Measurements from ENCODE around the gene KCNN4. TPM values are rescaled to one million over a fixed set of nuclear protein-coding genes. Genes with fewer than 3 reads are reported as not detected.
"Not testable (repeated sequence)": the region's sequence is repeated elsewhere in the genome, so short reads cannot be mapped to it uniquely, and the experiment has no call there.

Gene KCNN4
- total RNA-seq, 2 experiments from 2014 or later = 31.3 to 40.0 TPM

- intact Hi-C loops (cut with micrococcal nuclease; ENCODE audit: unreplicated experiment) = no loop called here
- BruUV-seq (replicated peaks) = no TSS peak
- no peak overlapping the region for H2AFZ ChIP-seq (ENCODE audit: low read length)
Observed at GRCh38 chr19:43820884-43821215, 40.1 kb upstream of the KCNN4 start.

GRCh38 chr19:43820098-43820883 lies 39.5 kb upstream of the KCNN4 start:
- H4K20me1 ChIP-seq (ENCODE audit: insufficient read depth, low read length) = no peaks in the 10 kb centered on the region
- ChIA-PET CTCF (ENCODE audit: unreplicated experiment) (no interaction called here), POLR2A (interaction anchor here (0.6 kb wide), 1 partner anchor 392 kb away, joined by 3 read pairs; the partner anchor contains the start of gene ZNF227)
- no peaks in the 10 kb centered on the region for H3K9me2 ChIP-seq (ENCODE audit: insufficient read depth, low read length)
- intact Hi-C loops (cut with micrococcal nuclease; ENCODE audit: unreplicated experiment) = no loop called here
- DNase-seq (ENCODE audit: low spot score) = no peak
- H3K36me3 ChIP-seq (ENCODE audit: insufficient read depth, low read length) = no peaks in the 10 kb centered on the region
- no peak overlapping the region for H3K4me2 ChIP-seq (ENCODE audit: low read length)
- TF ChIP-seq EZH2phosphoT487 (IDR thresholded peaks at IDR 0.05; ENCODE audit: borderline replicate concordance, low read depth, low read length) = no peak
- no peak for TF ChIP-seq CTCF (conservative IDR thresholded peaks at IDR 0.05; ENCODE audit: low read length)
- no peaks in the 10 kb centered on the region for H3K79me2 ChIP-seq (ENCODE audit: insufficient read depth, low read depth, low read length)
- H3K4me3 ChIP-seq (ENCODE audit: low read depth, low read length, poor library complexity, severe bottlenecking) = no peak overlapping the region
- H3K9me3 ChIP-seq (ENCODE audit: low read length) = no peaks in the 10 kb centered on the region
- no peaks in the 10 kb centered on the region for H3K4me1 ChIP-seq (ENCODE audit: insufficient read depth, low read length, poor library complexity, severe bottlenecking)
- no TSS peak for BruUV-seq (replicated peaks)
- no peak overlapping the region for H2AFZ ChIP-seq (ENCODE audit: low read length)
- H3K27ac ChIP-seq (ENCODE audit: low read depth, low read length, poor library complexity, severe bottlenecking) = no peak overlapping the region

More at GRCh38 chr19:43820884-43821215, 40.1 kb upstream of the KCNN4 start:
- Histone ChIP-seq H3K27ac (ENCODE audit: low read depth, low read length, poor library complexity, severe bottlenecking) (no peak overlapping the region), H3K4me2 (ENCODE audit: low read length) (no peak overlapping the region), H3K9me2 (ENCODE audit: insufficient read depth, low read length) (no peaks in the 10 kb centered on the region), H3K36me3 (ENCODE audit: insufficient read depth, low read length) (no peaks in the 10 kb centered on the region), H3K9me3 (ENCODE audit: low read length) (no peaks in the 10 kb centered on the region), H3K4me1 (ENCODE audit: insufficient read depth, low read length, poor library complexity, severe bottlenecking) (no peaks in the 10 kb centered on the region), H3K79me2 (ENCODE audit: insufficient read depth, low read depth, low read length) (no peaks in the 10 kb centered on the region), H4K20me1 (ENCODE audit: insufficient read depth, low read length) (no peaks in the 10 kb centered on the region), H3K4me3 (ENCODE audit: low read depth, low read length, poor library complexity, severe bottlenecking) (no peak overlapping the region)
- TF ChIP-seq CTCF (conservative IDR thresholded peaks at IDR 0.05; ENCODE audit: low read length) (no peak), EZH2phosphoT487 (IDR thresholded peaks at IDR 0.05; ENCODE audit: borderline replicate concordance, low read depth, low read length) (no peak)
- DNase-seq (ENCODE audit: low spot score) = no peak
- ChIA-PET POLR2A (no interaction called here), CTCF (ENCODE audit: unreplicated experiment) (no interaction called here)

GRCh38 chr19:43818500-43818899 lies 37.7 kb upstream of the KCNN4 start:
- POLR2A ChIA-PET = no interaction called here
- no TSS peak for BruUV-seq (replicated peaks)
- no peak for TF ChIP-seq EZH2phosphoT487 (IDR thresholded peaks at IDR 0.05; ENCODE audit: borderline replicate concordance, low read depth, low read length)
- TF ChIP-seq CTCF (conservative IDR thresholded peaks at IDR 0.05; ENCODE audit: low read length) = no peak

GRCh38 chr19:43817454-43817853 lies 36.7 kb upstream of the KCNN4 start:
- POLR2A ChIA-PET; H2AFZ ChIP-seq (ENCODE audit: low read length); H4K20me1 ChIP-seq (ENCODE audit: insufficient read depth, low read length); CTCF ChIA-PET (ENCODE audit: unreplicated experiment); H3K9me3 ChIP-seq (ENCODE audit: low read length); intact Hi-C loops (cut with micrococcal nuclease; ENCODE audit: unreplicated experiment); H3K36me3 ChIP-seq (ENCODE audit: insufficient read depth, low read length); H3K4me2 ChIP-seq (ENCODE audit: low read length); H3K9me2 ChIP-seq (ENCODE audit: insufficient read depth, low read length); DNase-seq (ENCODE audit: low spot score); H3K79me2 ChIP-seq (ENCODE audit: insufficient read depth, low read depth, low read length); H3K4me1 ChIP-seq (ENCODE audit: insufficient read depth, low read length, poor library complexity, severe bottlenecking); H3K27ac ChIP-seq (ENCODE audit: low read depth, low read length, poor library complexity, severe bottlenecking); BruUV-seq (replicated peaks); H3K4me3 ChIP-seq (ENCODE audit: low read depth, low read length, poor library complexity, severe bottlenecking): not testable (repeated sequence)

More at GRCh38 chr19:43818500-43818899, 37.7 kb upstream of the KCNN4 start:
- H3K4me3 ChIP-seq (ENCODE audit: low read depth, low read length, poor library complexity, severe bottlenecking) = no peak overlapping the region
- H3K79me2 ChIP-seq (ENCODE audit: insufficient read depth, low read depth, low read length) = no peaks in the 10 kb centered on the region
- no peak overlapping the region for H3K27ac ChIP-seq (ENCODE audit: low read depth, low read length, poor library complexity, severe bottlenecking)
- H3K4me1 ChIP-seq (ENCODE audit: insufficient read depth, low read length, poor library complexity, severe bottlenecking) = no peaks in the 10 kb centered on the region
- H3K9me3 ChIP-seq (ENCODE audit: low read length) = no peaks in the 10 kb centered on the region
- H4K20me1 ChIP-seq (ENCODE audit: insufficient read depth, low read length) = no peaks in the 10 kb centered on the region
- intact Hi-C loops (cut with micrococcal nuclease; ENCODE audit: unreplicated experiment) = no loop called here
- H3K4me2 ChIP-seq (ENCODE audit: low read length) = no peak overlapping the region
- H3K9me2 ChIP-seq (ENCODE audit: insufficient read depth, low read length) = no peaks in the 10 kb centered on the region
- no peaks in the 10 kb centered on the region for H3K36me3 ChIP-seq (ENCODE audit: insufficient read depth, low read length)
- CTCF ChIA-PET (ENCODE audit: unreplicated experiment) = no interaction called here
- H2AFZ ChIP-seq (ENCODE audit: low read length) = no peak overlapping the region
- no peak for DNase-seq (ENCODE audit: low spot score)
